RPMI8226 (cell line): ENCODE data around the gene PLEK2.
A peak's percentile ranks its signal among the peaks of the same experiment; 100 is the strongest.
"Not testable (repeated sequence)": the region's sequence is repeated elsewhere in the genome, so short reads cannot be mapped to it uniquely, and the experiment has no call there.

Experiments
- DNase-seq: peaks from one replicate; pipeline ENCODE4 v3.0.0-alpha.2; 2015

PLEK2 gene

DNA sequence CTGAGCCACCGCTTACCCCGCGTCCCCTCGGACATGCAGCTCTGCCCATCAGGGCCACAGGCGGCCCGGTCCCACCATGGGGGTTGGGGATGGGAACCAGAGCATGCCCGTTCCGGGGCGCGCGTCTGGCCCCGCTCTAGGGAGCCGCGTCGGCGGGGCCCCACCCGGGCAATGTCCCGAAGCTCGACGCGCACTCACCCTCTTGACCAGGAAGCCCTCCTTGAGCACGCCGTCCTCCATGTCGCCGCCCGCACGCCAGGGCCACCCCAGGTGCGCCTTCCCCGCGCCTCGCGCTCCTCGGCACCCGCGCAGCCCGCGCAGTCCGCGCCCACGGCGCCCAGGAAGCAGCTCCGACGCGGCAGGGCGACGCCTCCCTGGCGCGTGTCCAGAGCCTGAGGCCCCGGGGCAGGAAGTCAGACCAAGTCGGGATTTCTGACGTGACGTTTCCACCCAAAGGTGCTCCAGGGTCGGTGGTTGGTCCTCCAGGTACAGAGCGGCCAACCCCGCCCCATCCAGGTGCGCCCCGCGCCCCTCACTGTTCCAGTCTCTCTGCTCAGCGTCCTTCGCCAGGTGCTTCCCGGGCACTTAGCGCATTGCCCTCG, at the start of gene PLEK2:
Gene PLEK2 (minus strand): TSS at position 346 of the 602 bp plus-strand sequence. CDS start 106 bp downstream, at position 240.
- DNase-seq = peak; percentile 79

GRCh38 chr14:67461341-67461985, 49.5 kb upstream of the PLEK2 start:
- no peak for DNase-seq

DNA sequence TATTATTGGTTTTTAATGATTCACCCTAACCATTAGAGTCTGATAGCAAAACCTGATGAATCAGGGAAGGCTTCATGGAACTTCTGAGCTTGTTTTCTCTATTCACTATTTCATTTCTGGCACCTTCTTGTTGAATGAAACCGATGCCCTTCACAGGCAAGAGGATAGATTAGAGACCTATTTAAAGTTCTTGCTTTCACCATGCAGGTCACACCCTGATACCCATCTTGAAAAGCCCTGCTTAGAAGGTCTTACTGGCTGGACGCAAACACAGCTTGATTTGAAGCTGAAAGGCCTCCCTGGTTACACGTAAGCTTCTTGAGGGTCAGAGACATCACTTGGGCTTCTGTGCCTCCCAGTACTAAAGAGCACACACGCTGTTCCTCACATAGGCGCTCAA, 47.4 kb upstream of the PLEK2 start:
- DNase-seq = no peak

DNA sequence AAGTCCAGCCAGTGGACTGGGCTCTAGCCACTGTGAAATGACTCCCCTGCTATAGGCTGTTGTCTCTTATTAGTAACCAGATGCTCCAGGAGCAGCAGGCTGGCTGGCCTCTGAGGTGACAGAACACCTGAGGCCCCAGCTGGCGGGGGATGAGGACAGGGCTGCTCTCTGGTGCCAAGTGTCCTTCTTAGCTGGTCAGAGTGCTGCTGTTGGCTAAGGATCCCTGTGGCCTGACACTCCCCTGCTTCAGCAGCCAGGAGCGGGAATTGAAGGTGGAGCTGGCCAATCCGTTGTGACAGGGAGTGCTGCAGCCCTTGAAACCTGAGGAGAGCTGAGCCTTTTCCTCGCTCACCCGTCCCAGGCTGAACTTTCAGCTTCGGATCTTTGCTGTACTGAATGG, 45.8 kb upstream of the PLEK2 start:
- DNase-seq = peak; percentile 5

DNA sequence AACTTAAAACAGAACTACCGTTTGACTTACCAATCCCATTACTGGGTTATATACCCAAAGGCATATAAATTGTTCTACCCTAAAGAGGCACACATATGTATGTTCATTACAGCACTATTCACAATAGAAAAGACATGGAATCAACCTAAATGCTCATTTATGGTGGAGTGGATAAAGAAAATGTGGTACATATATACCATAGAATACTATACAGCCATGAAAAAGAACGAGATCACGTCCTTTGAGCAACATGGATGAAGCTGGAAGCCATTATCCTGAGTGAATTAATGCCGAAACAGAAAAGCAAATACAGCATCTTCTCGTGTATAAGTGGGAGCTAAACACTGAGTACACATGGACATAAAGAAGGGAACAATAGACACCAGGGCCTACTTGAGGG, 44.8 kb upstream of the PLEK2 start:
- no peak for DNase-seq

DNA sequence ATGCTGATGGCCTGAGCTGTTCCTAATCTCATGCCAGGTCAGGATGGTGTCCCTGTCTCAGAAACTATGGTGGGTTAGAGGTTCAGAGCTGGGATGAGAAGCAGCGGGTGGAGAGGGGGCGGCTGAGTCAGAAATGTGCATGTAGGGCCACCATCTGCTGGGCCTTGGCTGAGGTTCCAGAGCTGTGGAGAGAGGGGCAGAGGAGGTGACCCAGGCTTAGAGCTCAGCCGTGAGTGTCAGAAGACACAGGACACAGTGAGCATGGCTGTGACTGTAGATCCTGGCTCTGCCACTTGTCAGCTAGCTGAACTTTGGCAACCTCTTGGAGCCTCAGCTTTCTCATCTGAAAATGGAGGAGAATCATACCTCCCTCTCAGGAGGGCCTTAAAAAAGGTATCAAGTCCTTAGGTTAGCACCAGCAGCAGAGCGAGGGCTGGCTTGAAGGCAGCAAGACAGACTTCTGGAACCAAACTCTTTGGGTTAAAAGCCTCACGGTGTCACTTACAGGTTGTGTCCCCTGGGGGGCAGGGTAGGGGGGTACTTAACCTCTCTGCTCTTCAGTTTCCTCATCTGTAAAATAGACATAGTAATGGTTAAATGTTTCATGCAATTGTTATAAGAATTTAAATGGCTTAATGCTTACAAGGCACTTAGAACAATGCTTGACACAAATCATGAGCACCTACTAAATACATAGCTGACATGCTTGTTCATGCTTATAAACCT, 41.8 kb upstream of the PLEK2 start:
- no peak for DNase-seq

DNA sequence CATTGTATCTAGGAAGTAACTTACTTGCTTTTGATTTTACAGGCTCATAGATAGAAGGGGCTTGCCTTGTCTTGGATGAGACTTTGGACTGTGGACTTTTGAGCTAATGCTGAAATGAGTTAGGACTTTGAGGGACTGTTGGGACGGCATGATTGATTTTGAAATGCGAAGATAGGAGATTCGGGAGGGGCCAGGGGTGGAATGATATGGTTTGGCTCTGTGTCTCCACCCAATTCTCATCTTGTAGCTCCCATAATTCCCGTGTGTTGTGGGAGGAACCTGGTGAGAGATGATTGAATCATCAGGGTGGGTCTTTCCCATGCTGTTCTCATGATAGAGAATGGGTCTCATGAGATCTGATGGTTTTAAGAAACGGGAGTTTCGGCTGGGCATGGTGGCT, 39.7 kb upstream of the PLEK2 start:
- DNase-seq = not testable (repeated sequence)

DNA sequence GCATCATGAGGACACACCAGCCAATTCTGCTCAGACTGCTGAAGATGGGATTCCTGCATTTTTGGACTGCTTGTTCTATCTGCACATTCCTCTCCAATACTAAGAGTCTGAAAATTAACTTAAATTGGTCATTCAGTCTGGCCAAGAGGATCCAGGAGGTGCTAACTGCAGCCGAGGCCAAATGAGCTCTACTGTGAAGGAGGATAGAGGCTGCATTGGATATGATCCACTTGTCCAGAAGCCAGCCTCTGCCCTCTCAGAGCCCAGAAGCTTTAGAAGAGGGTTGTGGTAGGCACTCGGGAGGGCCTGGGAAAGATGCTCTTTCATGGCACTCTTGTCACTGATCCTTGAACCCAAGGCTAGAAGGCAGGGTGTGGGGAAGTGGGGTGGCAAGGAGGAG, 37.1 kb upstream of the PLEK2 start:
- no peak for DNase-seq

DNA sequence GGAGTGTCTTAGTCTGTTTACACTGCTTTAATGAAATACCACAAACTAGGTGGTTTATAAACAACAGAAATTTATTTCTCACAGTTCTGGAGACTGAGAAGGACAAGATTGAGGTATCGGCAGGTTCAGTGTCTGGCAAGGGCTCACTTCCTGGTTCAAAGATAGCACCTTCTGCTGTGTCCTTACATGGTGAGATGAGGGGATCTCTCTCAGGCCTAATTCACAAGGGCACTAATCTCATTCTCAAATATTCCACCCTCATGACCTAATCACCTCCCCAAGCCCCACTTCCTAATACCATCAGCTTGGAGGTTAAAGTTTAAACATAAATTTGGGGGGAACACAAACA, 35.0 kb upstream of the PLEK2 start:
- DNase-seq = no peak

GRCh38 chr14:67446371-67447032, 34.5 kb upstream of the PLEK2 start:
- peak; percentile 33 for DNase-seq

- no peak for DNase-seq
These were observed 32.4 kb upstream of the PLEK2 start for GRCh38 chr14:67444395-67444794.

DNA sequence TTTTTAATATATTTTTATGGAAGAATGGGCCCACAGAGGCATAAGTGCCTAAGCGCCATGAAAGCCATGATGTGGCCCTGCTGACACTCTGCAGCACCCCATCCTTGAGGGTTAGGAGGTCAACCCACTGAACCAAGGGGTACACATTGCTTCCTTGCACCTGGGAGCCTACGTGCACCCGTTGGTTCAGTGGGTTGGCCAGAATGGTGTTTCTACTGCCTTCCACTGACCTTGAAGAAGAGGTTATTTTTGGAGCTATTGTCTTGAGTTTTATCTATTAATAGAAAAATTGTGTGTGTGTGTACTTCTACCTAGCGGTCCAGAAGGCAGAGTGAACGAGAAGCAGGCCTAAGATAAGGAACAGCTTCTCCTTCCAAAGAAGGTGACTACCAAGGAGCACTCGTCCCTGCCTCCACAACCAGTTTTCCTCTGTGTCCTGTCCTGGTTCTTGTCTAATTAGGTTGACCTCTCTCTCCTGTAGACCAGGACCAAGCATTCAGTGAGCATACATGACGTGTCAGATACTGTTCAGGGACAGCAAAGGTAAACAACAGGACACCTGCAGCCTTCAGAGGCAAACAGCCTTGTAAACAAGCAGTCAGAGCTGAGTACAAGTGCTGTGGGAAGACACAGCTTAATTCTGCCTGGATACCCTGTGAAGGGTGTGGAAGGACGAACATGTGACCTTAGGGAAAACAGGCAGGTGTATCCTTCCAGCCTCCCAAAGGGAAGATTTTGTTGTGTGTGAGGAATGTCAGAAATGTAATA, 30.4 kb upstream of the PLEK2 start:
- peak; percentile 26 for DNase-seq

GRCh38 chr14:67441672-67442071, 29.7 kb upstream of the PLEK2 start:
- no peak for DNase-seq

DNA sequence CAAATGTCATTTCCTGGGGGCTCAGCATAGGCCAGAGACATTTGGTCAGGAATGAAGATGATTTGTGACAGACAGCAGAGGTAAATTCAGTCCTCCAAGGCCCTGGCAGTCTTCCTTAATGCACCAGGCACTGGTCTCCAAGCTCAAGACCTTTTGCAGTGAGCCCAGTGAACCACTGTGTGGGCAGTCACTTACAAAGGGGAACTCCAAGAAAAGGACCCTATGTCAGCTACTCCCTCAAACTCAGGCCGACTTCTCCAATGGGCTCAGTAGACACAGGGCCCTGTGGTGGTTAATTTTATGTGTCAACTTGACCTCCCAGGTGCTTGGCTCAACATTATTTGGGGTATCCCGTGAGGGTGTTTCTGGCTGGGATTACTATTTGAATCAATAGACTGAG, 29.3 kb upstream of the PLEK2 start:
- DNase-seq = no peak

- DNase-seq = no peak
These were observed 28.5 kb upstream of the PLEK2 start for GRCh38 chr14:67440513-67440912.

DNA sequence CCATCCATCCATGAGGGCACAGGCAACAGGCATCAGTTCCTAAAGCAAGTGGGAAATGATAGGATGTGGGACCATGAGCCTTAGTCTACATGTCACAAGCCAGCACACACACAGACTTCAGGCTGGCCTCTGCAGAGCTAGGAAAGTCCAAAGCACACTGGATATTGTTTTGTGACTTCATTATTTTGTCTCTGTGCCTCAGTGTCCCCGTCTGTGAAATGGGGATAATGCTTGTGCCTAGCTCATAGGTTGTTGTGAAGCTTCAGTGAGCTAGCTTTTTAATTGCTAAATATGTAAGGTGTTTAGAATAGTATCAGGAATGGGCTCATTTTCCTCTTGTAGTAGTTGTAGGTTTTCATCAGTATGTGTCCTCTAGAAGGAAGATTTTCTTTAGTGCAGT, 27.0 kb upstream of the PLEK2 start:
- no peak for DNase-seq

DNA sequence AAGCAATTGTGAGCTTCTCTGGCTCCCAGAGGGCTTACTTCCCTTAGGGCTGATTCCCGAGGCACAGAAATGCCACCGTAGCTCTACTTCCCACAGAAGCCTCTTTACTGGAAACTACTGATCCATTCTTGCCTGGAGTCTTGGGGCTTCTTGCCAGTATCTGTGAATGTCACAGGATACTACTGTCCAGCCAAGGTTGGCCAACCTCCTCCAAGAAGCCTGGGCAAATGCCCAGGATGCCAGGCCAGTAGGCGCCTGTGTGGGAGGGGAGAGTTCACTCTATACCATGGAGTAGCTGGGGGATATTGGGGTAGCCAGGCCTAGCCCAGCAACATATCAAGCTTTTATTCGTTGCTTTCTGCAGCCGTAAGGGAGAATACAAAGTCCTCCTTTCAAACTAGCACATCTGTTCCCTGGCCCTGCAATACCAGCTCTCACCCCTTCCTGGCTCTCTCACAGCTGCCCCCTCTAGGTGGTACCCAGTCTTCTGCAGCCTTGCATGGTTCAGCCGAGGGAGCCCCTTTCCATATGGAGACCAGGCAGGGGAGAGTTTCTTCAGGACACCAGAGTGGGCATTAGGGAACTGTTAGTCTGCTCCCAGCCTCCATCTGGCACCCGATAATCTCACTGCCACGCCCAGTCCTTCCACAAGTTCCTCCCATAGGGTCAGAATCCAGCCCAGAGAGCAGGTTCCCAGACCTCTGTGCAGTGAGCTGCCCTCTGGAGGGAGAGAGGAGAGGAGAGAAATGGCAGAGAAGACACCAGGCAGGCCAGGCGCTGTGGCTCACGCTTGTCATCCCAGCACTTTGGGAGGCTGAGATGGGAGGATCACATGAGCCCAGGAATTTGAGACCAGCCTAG, 24.3 kb upstream of the PLEK2 start:
- no peak for DNase-seq

GRCh38 chr14:67435603-67436002, 23.6 kb upstream of the PLEK2 start:
- no peak for DNase-seq

GRCh38 chr14:67432050-67432564, 20.1 kb upstream of the PLEK2 start:
- no peak for DNase-seq

- DNase-seq = no peak
These were observed 17.7 kb upstream of the PLEK2 start for GRCh38 chr14:67429510-67430205.

DNA sequence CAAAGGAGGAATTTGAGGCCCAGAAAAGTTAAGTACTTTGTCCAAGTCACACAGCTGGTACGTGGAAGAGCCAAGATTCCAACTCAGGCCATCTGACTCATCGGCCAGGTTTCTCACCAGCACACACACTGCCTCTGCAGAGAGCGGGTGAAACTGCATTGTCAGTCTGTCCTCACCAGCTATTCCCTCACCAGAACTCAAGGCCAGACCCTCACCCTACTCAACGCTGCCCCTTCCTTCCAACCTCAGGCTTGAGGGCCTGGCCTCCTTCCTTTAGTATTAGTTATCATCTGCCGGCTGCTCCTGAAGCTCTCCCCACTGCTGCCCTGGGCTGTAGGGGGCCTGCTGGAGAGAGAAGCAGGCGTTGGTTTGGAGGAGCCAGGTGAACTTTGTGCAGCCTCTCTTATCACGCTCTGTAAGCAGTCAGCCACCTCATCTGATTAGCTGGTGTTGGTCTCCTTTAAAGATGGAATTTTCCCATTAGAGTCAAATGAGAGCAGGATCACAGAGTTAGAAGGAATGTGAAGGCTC, 16.6 kb upstream of the PLEK2 start:
- no peak for DNase-seq
